Type B pancreatic cell (in vitro differentiated cells): Measurements from ENCODE around the gene PAX5. TPM values are rescaled to one million over a fixed set of nuclear protein-coding genes. Genes with fewer than 3 reads are reported as not detected.

Experiments used
- DNase-seq: peaks from one replicate; pipeline ENCODE4 v3.0.0; 2021; ENCODE audit warnings: mixed read lengths; ENCODE audit not compliant: unreplicated experiment; ENCODE audit errors: extremely low spot score
- H3K27ac Mint-ChIP-seq: 2 replicates; pipeline ENCODE4 v1.8.0; 2021; ENCODE audit warnings: mild to moderate bottlenecking, mixed read lengths
- H3K27me3 Mint-ChIP-seq: 2 replicates; pipeline ENCODE4 v1.8.0; 2021; ENCODE audit warnings: mixed read lengths
- H3K36me3 Mint-ChIP-seq: 2 replicates; pipeline ENCODE4 v1.8.0; 2021; ENCODE audit warnings: mixed read lengths
- H3K4me1 Mint-ChIP-seq: one replicate; pipeline ENCODE4 v1.8.0; 2021; ENCODE audit warnings: mixed read lengths; ENCODE audit not compliant: unreplicated experiment
- H3K4me3 Mint-ChIP-seq: 2 replicates; pipeline ENCODE4 v1.8.0; 2021; ENCODE audit warnings: mild to moderate bottlenecking, mixed read lengths
- H3K9me3 Mint-ChIP-seq: 2 replicates; pipeline ENCODE4 v1.8.0; 2021; ENCODE audit warnings: mixed read lengths
- CTCF ChIP-seq: fragments of 200-600 bp; sonication (generic); conservative IDR thresholded peaks from 2 replicates; pipeline ENCODE4 v1.5.0; 2021; ENCODE audit warnings: antibody characterized with exemption, mild to moderate bottlenecking
- total RNA-seq: library from RNA; stranded (reverse); gene quantifications from 2 replicates; pipeline ENCODE4 v1.2.1, GENCODE V29; 2021; ENCODE audit warnings: low replicate concordance

PAX5 gene
- total RNA-seq, 1 donor from 2014 or later = not detected

GRCh38 chr9:36837431-36838405 is 196.3 kb downstream of the PAX5 start:
- no peaks in the 10 kb centered on the region for H3K9me3 Mint-ChIP-seq
- H3K27me3 Mint-ChIP-seq = peaks cover 33% of the 10 kb centered on the region
- no peaks in the 10 kb centered on the region for H3K36me3 Mint-ChIP-seq
- no peak for TF ChIP-seq CTCF
- no peak overlapping the region for H3K27ac Mint-ChIP-seq
- DNase-seq = no peak
- H3K4me3 Mint-ChIP-seq = no peak overlapping the region
- H3K4me1 Mint-ChIP-seq = peaks cover 4% of the 10 kb centered on the region

- H3K27ac Mint-ChIP-seq = no peak overlapping the region
- H3K27me3 Mint-ChIP-seq = peaks cover 36% of the 10 kb centered on the region
- no peak for TF ChIP-seq CTCF
- no peaks in the 10 kb centered on the region for H3K36me3 Mint-ChIP-seq
- no peak for DNase-seq
- H3K4me3 Mint-ChIP-seq = no peak overlapping the region
- no peaks in the 10 kb centered on the region for H3K9me3 Mint-ChIP-seq
- H3K4me1 Mint-ChIP-seq = peaks cover 10% of the 10 kb centered on the region
Observed at GRCh38 chr9:36836486-36836885, 197.6 kb downstream of the PAX5 start.

- Mint-ChIP-seq H3K27me3 (peaks cover 42% of the 10 kb centered on the region), H3K4me3 (no peak overlapping the region), H3K36me3 (no peaks in the 10 kb centered on the region)
Observed at GRCh38 chr9:36835271-36835996, 198.6 kb downstream of the PAX5 start.

GRCh38 chr9:36834736-36835135 is 199.3 kb downstream of the PAX5 start:
- no peaks in the 10 kb centered on the region for H3K9me3 Mint-ChIP-seq
- H3K4me1 Mint-ChIP-seq = peaks cover 6% of the 10 kb centered on the region
- TF ChIP-seq CTCF = no peak
- H3K27ac Mint-ChIP-seq = no peak overlapping the region
- no peaks in the 10 kb centered on the region for H3K36me3 Mint-ChIP-seq
- no peak for DNase-seq
- H3K27me3 Mint-ChIP-seq = peaks cover 44% of the 10 kb centered on the region
- no peak overlapping the region for H3K4me3 Mint-ChIP-seq

More at GRCh38 chr9:36835271-36835996, 198.6 kb downstream of the PAX5 start:
- Mint-ChIP-seq H3K9me3 (no peaks in the 10 kb centered on the region), H3K27ac (no peak overlapping the region), H3K4me1 (peaks cover 6% of the 10 kb centered on the region)
- no peak for TF ChIP-seq CTCF
- DNase-seq = no peak

- Mint-ChIP-seq H3K4me3 (no peak overlapping the region), H3K9me3 (no peaks in the 10 kb centered on the region), H3K27ac (no peak overlapping the region), H3K27me3 (peaks cover 40% of the 10 kb centered on the region), H3K4me1 (peaks cover 6% of the 10 kb centered on the region), H3K36me3 (no peaks in the 10 kb centered on the region)
- DNase-seq = no peak
- TF ChIP-seq CTCF = peak; percentile 34
Observed at GRCh38 chr9:36833954-36834353, 200.1 kb downstream of the PAX5 start.
